ENCODE data around the gene SLC2A4RG. TPM values are rescaled to one million over a fixed set of nuclear protein-coding genes. Genes with fewer than 3 reads are reported as not detected.

The SLC2A4RG gene
- total RNA-seq, result 14.1 and 14.5 TPM in 2 replicates

DNA sequence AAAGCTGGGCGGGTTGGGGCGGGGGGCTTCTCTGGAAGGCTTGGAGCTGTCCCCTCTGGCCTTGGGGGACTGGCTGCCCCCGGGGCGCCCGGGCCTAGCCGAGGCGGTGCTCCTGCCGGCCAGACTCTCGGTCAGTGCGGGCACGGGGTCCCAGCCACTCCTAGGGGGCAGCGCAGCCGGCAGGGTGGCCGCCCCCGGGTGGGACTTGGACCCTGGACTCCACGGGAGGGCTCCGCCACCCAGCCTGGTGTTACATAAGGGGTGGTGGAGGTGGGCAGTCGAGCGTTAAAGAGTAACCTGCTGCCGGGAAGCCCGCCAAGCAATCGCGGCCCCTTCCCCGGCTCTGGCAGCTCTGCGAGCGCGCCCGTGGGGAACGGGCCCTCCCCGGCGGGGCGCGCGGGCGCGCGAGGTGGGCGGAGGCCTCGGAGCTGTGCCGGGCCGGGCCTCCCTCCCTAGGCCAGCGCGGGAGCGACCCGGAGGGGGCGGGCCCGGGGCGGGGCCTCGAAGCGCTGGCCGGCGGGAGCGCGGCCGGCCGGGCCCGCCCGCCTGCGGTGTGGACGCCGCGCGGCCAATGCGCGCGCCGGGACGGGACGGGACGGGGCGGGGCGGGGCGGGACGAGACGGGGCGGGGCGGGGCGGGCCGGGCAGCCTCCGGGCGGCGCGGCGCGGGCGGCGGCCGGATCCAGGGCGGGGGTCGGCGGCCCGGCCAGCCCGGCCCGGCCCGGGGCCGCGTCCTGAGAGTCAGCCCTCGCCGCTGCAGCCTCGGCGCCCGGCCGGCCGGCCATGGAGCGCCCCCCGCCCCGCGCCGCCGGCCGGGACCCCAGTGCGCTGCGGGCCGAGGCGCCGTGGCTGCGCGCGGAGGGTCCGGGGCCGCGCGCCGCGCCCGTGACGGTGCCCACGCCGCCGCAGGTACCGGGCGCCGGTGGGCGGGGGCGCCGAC lies at the start of gene SLC2A4RG:
Gene SLC2A4RG, plus strand, starts transcription at position 647 of the 940 bp plus-strand sequence. Its CDS starts 137 bp downstream, at position 784.
- DNase-seq (ENCODE audit: low read depth, low spot score), result no peak

DNA sequence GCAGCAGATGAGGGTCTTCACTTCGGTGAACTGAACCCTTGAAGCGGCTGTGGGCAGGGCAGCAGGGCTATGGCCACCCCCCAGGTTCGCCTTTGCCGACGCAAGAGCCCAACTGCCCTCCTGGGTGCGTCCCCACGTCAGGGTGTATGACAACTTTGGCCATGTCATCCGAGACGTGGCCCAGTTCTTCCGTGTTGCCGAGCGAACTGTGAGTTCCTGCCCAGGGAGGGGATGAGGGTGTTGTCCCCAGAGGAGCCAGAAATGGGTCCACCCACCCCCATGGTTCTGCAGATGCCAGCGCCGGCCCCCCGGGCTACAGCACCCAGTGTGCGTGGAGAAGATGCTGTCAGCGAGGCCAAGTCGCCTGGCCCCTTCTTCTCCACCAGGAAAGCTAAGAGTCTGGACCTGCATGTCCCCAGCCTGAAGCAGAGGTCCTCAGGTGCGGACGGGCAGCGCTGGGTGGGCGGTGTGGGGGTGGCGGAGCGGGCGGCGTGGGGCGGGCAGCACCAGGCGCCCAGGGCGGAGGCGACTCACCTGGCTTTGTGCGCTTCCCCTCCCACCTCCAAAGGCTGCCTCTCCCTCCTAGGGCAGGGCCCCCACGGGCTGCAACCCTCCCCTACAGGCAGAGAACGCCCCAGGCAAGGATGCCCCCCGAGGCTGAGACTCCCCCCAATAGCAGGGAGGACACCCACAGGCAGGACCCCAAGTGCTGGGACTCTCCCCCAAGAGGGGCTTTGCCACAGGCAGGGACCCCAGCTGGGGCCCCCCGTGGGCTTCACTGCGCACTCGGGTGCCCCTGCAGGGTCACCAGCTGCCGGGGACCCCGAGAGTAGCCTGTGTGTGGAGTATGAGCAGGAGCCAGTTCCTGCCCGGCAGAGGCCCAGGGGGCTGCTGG lies 49.3 kb upstream of the SLC2A4RG start:
- no peak for DNase-seq (ENCODE audit: low read depth, low spot score)

DNA sequence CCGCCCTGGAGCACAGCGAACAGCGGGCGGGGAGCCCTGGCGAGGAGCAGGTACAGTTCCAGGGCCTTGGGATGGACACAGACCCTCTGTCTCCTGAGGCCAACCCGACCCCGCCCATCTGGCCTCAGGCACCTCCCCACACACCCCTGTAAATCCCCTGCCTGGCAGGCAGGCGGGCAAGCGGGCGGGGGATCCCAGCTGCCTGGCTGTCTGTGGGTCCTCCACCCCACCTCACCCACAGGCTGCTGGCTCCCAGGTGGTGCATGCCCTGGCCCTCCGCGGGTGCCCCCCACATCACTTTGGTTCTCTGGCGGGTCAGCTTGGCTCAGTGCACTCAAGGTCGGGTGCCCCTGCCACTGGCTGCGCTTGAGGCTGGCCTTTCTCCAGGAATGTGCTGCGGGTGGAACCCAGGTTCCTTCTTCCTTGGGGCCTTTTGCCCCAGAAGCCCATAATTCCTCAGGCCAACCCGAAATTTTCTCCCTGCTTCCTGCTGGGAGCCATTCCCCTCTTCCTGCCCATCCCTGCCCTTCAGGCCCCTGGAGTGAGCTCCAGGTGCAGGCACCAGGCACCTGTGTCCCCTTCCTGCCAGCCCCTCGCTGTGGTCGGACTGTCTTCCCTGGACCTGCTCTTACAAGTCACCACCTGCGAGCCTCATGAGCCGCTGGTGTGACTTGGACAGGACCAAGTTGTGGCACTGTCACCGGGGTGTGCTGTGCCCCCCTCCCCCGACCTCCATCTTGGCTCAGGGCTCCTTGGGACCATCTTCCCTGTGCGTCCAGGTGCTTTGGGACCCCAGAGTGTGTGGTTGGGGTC lies 48.5 kb upstream of the SLC2A4RG start:
- no peak for DNase-seq (ENCODE audit: low read depth, low spot score)

- DNase-seq (ENCODE audit: low read depth, low spot score), result no peak
These were observed 47.7 kb upstream of the SLC2A4RG start for GRCh38 chr20:63691711-63692435.

DNA sequence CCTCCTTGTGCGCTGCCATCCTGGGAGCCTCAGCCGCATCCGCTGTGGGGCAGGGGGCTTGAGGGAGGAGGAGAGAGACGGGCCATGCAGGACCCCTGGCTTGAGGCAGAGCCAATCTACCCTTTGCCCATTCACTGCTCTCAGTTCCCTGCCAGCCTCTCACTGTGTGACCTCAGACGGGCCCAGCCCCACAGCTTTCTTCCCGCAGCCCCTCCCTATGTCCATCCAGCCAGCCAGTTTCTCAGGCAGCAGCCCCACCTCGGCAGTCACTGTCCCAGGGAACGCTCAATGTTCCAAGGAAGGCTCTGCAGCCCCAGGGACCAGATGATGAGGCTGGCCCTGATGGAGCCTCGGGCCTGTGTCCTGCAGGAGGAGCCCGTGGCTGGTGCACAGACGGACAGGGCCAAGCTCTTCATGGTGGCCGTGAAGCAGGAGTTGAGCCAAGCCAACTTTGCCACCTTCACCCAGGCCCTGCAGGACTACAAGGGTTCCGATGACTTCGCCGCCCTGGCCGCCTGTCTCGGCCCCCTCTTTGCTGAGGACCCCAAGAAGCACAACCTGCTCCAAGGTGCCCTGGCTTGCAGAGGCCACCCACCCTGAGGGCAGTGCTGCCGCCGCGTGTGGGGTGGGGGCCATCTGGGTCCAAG lies 47.0 kb upstream of the SLC2A4RG start:
- DNase-seq (ENCODE audit: low read depth, low spot score), result no peak

- no peak for DNase-seq (ENCODE audit: low read depth, low spot score)
These were observed 46.4 kb upstream of the SLC2A4RG start for GRCh38 chr20:63693083-63693732.

DNA sequence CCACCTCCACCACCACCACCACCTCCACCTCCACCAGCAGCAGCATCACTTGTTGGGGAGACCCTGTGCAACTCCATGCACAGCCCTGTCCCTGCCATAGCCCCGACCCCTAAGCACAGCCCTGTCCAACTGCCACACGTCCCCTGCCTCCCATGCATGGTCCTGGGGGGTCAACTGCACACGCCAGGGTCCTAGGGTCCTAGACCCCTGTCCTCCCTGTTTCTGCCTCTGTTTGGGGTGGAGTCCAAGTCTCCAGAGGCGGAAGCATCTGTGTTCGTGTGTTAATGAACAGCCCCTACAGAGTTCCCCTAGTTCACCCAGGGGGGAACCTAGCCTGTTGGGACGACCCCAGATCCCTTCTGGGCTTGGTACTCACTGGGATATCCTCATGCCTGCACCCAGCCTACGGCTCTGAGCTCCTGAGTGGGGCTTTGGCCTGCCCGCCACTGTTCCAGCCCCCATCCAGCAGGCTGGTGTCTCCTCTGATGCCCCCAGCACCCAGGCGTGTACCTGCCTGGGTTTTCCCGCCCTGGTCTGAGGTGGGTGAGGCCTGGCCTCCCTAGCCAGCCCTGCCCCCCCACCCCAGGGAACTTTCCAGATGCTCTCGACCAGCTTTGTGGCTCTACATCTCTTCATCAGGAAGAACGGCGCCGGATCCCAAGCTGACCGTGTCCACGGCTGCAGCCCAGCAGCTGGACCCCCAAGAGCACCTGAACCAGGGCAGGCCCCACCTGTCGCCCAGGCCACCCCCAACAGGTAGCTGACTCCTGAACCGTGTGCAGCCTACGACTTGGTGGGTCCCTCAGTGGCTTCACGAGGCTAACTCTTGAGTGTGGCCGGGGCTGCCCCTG lies 45.6 kb upstream of the SLC2A4RG start:
- no peak for DNase-seq (ENCODE audit: low read depth, low spot score)

- DNase-seq (ENCODE audit: low read depth, low spot score), result no peak
These were observed 44.8 kb upstream of the SLC2A4RG start for GRCh38 chr20:63694584-63695423.

DNA sequence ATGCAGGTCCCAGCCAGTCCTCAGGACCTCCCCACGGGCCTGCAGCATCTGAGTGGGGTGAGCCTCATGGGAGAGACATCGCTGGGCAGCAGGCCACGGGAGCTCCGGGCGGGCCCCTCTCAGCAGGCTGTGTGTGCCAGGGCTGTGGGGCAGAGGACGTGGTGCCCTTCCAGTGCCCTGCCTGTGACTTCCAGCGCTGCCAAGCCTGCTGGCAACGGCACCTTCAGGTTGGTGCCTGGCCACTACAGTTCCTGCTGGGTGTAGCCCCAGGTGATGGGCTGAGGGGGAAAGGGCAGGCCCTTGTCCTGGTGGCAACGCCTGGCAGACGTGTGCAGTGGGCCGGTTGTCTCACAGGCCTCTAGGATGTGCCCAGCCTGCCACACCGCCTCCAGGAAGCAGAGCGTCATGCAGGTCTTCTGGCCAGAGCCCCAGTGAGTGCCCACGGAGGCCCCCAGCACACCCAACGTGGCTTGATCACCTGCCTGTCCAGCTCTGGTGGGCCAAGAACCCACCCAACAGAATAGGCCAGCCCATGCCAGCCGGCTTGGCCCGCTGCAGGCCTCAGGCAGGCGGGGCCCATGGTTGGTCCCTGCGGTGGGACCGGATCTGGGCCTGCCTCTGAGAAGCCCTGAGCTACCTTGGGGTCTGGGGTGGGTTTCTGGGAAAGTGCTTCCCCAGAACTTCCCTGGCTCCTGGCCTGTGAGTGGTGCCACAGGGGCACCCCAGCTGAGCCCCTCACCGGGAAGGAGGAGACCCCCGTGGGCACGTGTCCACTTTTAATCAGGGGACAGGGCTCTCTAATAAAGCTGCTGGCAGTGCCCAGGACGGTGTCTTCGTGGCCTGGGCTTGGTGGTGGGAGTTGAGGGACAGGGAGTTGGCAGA lies 43.9 kb upstream of the SLC2A4RG start:
- no peak for DNase-seq (ENCODE audit: low read depth, low spot score)

DNA sequence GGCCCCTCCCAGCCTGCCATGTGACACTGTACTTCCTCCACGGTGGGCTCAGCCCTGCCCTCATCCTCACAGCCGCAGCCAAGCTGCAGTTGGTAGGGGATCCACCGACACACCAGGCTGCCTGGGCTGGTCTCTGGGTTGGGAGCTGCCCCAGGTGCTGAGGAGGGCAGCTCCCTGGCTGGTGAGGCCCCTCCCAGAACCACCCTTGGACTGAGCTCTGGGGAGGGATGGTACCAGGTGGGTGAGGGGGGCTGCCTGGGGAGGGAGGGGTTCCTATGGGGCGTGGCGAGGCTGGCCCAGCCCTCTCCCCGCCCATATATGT lies 43.3 kb upstream of the SLC2A4RG start:
- no peak for DNase-seq (ENCODE audit: low read depth, low spot score)

DNA sequence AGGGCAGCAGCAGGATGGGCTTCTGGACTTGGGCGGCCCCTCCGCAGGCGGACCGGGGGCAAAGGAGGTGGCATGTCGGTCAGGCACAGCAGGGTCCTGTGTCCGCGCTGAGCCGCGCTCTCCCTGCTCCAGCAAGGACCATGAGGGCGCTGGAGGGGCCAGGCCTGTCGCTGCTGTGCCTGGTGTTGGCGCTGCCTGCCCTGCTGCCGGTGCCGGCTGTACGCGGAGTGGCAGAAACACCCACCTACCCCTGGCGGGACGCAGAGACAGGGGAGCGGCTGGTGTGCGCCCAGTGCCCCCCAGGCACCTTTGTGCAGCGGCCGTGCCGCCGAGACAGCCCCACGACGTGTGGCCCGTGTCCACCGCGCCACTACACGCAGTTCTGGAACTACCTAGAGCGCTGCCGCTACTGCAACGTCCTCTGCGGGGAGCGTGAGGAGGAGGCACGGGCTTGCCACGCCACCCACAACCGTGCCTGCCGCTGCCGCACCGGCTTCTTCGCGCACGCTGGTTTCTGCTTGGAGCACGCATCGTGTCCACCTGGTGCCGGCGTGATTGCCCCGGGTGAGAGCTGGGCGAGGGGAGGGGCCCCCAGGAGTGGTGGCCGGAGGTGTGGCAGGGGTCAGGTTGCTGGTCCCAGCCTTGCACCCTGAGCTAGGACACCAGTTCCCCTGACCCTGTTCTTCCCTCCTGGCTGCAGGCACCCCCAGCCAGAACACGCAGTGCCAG lies 42.8 kb upstream of the SLC2A4RG start, which contains the start of gene TNFRSF6B:
Gene TNFRSF6B, plus strand, starts transcription at position 25 of the 729 bp plus-strand sequence. Its CDS starts 116 bp downstream, at position 141.
- DNase-seq (ENCODE audit: low read depth, low spot score), result no peak

DNA sequence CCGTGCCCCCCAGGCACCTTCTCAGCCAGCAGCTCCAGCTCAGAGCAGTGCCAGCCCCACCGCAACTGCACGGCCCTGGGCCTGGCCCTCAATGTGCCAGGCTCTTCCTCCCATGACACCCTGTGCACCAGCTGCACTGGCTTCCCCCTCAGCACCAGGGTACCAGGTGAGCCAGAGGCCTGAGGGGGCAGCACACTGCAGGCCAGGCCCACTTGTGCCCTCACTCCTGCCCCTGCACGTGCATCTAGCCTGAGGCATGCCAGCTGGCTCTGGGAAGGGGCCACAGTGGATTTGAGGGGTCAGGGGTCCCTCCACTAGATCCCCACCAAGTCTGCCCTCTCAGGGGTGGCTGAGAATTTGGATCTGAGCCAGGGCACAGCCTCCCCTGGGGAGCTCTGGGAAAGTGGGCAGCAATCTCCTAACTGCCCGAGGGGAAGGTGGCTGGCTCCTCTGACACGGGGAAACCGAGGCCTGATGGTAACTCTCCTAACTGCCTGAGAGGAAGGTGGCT lies 42.2 kb upstream of the SLC2A4RG start:
- no peak for DNase-seq (ENCODE audit: low read depth, low spot score)

DNA sequence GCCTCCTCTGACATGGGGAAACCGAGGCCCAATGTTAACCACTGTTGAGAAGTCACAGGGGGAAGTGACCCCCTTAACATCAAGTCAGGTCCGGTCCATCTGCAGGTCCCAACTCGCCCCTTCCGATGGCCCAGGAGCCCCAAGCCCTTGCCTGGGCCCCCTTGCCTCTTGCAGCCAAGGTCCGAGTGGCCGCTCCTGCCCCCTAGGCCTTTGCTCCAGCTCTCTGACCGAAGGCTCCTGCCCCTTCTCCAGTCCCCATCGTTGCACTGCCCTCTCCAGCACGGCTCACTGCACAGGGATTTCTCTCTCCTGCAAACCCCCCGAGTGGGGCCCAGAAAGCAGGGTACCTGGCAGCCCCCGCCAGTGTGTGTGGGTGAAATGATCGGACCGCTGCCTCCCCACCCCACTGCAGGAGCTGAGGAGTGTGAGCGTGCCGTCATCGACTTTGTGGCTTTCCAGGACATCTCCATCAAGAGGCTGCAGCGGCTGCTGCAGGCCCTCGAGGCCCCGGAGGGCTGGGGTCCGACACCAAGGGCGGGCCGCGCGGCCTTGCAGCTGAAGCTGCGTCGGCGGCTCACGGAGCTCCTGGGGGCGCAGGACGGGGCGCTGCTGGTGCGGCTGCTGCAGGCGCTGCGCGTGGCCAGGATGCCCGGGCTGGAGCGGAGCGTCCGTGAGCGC lies 41.6 kb upstream of the SLC2A4RG start:
- no peak for DNase-seq (ENCODE audit: low read depth, low spot score)

DNA sequence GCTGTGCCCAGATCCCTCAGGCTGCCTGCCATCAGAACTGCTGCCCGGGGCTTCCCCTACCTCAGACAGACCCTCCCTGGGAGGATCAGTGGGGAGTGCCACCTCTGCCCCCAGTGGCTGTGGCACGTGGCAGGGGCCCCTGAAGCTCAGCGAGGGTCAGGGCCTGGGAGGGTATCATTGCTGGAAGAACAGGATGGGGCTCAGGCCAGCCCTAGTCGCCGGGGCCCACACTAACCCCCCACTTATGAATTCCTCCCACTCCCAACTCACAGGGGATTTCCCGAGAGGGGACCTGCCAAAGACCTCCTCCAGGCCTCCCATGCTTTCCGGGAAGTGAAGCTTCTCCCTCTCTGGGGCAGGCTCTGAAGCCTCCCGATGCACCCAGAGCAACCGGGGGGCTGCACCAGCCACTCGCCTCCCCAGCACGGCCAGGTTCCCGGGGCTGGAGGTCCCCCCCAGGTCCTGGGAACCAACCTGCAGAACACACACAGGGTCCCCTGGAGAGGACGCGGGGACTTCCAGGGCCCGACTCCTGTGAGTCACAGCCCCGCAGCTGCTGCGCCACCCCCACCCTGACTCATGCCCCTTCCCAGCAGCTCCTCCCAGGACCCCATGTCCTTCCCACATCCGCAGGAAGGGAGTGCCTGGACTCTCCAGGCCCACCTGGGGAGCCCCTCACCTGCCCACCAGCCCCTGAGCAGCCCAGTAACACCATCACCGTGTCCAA lies 40.7 kb upstream of the SLC2A4RG start:
- DNase-seq (ENCODE audit: low read depth, low spot score), result peak; percentile 64

Measured in pulmonary artery endothelial cell (primary cell).